HG03039 (cell line): ENCODE measurements around the gene SPDYE3.
"Not testable (repeated sequence)": the region's sequence is repeated elsewhere in the genome, so short reads cannot be mapped to it uniquely, and the experiment has no call there.

Source experiments
- ATAC-seq: cut with Tn5 transposase; IDR thresholded peaks from one replicate; pipeline ENCODE4 v1.9.1; 2021; ENCODE audit warnings: mild to moderate bottlenecking, moderate library complexity; ENCODE audit not compliant: unreplicated experiment

SPDYE3 gene

DNA sequence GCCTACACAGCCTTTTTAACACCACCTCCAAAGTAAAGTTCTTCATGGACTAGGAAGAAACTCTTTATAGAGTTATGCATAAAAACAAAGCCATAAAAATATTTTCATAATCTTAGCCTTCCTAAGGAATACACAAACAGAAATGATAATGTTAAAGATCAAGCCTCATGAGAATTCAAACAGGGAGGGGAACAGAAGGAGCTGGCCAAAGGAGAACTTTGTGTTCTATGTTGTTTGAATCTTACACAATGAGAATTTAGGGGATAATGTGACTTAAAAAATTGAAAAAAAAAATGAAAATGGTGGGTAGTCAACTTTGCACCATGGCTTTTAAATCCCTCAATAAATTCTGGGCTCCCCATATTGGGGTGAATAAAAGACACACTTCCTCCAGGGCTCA, 41.3 kb downstream of the SPDYE3 start:
- no peak for ATAC-seq

DNA sequence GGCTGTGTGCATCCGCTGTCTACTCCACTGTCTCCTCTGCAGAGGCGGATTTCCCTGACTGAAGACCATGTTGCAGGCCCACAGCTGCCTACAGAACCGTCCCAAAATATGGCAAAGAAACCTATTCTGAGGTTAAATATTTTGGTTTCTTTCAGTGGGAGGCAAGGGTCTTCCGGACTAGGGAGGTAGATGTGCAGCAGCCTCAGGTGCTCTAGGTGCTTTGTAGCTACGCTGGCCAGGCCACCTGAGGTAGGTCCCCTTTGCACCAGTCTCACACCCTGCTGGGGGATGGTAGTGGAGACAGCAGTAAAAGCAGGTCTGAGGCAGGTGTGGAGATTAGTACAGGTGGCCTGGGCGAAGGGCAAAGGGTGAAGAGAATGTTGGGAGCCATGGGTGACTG, 42.3 kb downstream of the SPDYE3 start:
- no peak for ATAC-seq

DNA sequence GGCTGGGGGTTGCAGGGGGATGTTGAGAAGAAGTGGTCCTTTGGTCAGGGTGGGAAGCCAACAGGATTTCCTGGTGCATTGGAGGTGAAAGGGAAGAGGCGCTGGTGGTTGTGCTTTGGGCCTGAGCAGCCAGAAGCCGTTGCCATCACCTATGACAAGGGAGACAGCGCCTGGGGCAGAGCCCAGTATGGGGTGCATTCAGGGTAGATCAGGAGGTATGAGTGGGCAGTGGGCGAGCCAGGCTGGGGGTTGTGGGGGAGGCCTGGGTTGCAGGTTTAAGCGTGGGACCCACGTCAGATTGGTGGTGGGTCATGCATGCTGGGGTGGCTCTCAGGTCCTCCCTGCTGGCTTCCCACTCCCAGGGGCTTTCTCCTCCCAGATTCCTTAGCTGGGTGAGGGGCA, 44.2 kb downstream of the SPDYE3 start:
- ATAC-seq = no peak

DNA sequence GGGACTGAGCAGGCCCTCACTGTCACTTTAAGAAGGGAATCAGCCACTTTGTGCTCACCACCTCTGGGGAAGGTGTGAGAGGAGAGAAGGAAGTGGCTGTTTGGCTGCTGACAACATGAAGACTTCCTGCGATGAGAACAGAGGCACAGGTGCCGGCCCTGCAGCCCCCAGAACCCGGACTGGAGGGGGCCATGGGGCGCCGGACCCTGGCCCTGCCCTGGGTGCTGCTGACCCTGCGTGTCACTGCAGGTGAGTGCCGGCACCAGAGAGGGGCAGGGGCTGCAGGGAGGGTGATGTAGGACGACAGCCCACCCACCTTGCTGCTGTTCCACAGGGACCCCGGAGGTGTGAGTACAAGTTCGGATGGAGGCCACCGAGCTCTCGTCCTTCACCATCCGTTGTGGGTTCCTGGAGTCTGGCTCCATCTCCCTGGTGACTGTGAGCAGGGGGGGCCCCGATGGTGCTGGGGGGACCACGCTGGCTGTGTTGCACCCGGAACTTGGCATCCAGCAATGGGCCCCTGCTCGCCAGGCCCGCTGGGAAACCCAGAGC, 44.8 kb downstream of the SPDYE3 start:
- ATAC-seq = not testable (repeated sequence)

DNA sequence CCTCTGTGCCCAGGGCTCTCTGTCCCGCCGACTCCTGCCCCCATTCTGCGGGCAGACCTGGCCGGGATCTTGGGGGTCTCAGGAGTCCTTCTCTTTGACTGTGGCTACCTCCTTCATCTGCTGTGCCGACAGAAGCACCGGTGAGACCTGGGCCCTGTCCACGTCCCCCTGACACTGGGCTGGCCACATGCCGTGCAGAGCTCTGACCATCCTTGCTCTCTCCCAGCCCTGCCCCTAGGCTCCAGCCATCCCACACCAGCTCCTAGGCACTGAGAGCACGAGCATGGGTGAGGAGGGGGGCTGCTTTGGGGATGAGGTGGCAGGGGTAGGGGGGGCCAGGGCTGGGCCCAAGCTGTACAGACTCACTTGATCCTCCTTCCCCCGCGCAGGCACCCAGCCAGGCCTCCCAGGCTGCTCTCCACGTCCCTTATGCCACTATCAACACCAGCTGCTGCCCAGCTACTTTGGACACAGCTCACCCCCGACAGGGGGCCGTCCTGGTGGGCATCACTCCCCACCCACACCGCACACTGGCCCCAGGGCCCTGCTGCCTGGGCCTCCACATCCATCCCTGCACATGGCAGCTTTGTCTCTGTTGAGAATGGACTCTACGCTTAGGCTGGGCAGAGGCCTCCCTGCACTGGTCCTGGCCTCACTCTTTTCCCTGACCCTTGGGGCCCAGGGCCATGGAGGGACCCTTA, 45.6 kb downstream of the SPDYE3 start:
- no peak for ATAC-seq

DNA sequence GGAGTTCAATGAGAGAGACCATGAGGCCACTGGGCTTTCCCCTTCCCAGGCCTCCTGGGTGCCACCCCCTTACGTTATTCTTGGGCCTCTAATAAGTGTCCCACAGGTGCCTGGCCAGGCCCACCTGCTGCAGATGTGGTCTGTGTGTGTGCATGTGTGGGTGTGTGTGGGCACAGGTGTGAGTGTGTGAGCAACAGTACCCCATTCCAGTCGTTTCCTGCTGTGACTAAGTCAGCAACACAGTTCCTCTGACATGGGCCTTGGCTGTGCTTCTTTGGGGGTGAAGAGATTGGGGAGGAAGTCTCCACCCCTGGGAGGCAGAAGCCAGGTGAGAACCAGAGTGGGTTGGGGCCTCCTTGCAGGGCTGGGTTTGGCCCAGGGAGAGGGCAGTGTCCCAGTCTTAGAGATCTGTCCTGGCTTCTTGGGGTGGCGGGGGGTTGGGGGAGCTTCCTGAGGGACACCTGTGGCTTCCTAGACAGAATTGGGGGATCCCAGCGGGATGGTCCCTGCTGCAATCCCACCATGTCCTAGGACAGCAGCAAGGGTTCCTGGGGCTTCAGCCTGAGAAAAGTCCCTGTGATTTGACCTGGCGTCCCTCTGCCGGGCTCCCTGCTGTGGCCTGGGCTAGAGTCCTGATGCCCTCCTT, 46.3 kb downstream of the SPDYE3 start:
- ATAC-seq = no peak

DNA sequence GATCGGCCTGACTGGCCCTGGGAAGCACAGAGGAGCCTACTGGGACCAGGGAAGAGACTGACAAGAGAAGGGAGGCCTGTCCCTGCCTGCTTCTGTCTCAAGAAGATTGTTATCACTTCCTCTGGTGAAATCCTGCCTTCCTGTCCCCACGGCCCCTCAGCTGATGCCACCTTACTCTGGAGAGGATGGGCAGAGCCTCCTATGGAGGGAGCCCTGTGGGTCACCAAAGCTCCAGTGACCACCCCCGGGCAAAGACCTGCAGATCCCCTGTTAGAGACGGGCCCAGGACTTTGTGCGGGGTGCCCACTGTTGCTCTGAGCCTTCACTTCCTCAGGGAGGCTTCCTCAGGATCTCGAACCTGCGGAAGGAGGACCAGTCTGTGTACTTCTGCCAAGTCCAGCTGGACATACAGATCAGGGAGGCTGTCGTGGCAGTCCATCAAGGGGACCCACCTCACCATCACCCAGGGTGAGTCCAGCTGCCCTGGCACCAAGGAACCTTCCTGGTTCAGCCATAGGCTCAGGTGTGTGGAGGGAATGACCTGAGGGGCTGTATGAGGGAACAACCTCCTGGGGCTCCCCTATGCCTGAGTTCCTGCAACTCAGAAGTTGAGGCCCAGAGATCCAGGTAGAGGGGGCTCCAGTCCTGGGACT, 49.0 kb downstream of the SPDYE3 start:
- ATAC-seq = no peak

DNA sequence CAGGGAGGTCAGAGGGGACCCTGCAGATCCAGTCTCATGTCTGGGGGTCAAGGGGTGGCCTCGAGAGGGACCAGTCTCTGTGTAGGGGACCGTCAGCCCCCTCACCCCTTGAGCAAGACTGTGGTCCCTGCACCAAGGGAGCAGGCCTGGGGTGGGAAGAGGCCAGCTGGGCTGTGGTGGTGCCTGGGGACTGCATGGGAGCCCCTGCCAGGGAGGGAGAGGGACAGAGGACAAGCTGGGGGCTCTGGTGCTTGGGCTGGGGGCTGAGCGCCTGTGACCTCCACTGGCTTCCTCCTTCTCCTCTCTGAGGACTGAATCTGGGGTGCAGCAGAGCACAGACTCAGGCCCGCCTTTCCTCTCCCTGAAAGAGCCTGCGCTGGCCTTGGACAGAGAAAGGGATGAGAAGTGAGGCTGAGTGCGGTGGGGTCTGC, 49.6 kb downstream of the SPDYE3 start:
- no peak for ATAC-seq

DNA sequence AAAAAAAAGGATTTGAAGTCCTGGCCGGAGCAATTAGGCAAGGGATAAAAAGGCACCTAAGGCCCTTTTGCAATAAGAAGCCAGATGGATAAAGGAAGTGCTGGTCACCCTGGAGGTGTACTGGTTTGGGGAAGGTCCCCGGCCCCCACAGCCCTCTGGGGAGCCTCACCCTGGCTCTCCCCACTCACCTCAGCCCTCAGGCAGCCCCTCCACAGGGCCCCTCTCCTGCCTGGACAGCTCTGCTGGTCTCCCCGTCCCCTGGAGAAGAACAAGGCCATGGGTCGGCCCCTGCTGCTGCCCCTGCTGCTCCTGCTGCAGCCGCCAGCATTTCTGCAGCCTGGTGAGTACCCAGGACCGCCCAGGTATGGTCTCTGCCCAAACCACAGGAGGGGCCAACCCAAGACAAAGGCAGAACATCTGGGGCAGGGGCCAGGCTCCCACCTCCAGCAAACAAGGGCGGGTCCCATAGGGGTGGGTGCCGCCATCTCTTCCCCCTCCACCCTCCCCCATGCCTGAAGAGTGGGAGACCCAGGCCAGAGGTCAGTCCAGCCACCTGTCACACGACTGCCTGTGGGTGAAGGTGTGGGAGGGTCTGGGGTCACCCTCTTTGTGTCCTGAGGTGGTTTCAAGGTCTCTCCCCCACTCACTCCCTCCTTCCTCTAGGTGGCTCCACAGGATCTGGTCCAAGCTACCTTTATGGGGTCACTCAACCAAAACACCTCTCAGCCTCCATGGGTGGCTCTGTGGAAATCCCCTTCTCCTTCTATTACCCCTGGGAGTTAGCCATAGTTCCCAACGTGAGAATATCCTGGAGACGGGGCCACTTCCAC, 50.7 kb downstream of the SPDYE3 start, which contains the start of gene PILRB:
TSS of gene PILRB (plus strand) at position 91 of the 830 bp plus-strand sequence. CDS start at position 277, 186 bp downstream.
- ATAC-seq = no peak

DNA sequence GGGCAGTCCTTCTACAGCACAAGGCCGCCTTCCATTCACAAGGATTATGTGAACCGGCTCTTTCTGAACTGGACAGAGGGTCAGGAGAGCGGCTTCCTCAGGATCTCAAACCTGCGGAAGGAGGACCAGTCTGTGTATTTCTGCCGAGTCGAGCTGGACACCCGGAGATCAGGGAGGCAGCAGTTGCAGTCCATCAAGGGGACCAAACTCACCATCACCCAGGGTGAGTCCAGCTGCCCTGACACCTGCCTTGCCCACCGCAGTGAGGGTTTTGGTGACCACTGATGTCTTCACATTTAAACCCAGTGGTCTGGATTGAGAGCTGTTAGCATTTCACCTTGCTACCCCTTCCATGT, 51.3 kb downstream of the SPDYE3 start:
- no peak for ATAC-seq

DNA sequence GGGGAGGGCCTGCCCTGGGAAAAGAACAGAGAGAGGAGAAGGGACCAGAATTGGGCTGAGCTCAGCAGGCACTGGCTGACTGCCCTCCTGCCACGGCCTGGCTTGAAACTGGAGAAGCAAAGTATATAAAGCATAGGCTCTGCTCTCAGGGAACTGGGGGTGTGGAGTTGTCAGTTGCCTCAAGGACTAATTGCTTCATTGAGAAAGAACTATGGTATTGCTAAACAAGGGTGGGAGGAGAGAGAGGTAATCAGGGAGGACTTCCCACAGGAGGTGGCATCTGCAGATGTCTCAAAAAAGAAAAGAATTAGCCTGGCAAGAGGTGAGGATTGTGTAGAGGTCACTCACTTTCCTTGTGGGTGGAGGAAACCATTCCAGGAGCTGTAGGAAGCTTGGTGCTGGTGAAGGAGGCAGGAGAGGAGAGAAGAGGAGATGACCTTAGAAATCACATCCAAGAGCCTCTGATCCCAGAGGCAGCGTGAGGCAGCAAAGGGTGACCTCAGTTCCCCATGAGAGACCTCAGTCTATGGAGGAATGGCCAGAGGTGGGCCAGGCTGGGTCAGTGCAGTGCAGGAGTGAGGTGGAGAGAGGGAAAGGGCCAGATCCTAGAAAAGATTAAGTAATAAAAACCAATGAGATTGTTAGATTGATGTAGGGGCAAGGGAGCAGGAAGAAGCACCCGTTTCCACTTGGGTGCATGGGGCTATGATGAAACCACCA, 52.8 kb downstream of the SPDYE3 start:
- ATAC-seq = no peak

DNA sequence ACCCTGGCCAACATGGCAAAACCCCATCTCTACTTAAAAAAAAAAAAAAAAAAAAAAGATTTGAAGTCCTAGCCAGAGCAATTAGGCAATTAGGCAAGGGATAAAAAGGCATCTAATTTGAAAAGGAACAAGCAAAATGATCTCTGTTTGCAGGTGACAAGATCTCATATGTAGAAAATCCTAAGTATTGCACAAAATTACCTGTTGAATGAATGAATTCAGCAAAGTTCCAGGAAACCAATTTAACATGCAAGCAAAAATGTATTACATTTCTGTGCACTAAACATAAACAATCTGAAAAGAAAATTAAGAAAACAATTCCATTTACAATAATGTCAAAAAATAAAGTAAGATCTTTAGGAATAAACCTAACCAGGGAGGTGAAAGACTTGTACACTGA, 55.6 kb downstream of the SPDYE3 start:
- ATAC-seq = no peak

DNA sequence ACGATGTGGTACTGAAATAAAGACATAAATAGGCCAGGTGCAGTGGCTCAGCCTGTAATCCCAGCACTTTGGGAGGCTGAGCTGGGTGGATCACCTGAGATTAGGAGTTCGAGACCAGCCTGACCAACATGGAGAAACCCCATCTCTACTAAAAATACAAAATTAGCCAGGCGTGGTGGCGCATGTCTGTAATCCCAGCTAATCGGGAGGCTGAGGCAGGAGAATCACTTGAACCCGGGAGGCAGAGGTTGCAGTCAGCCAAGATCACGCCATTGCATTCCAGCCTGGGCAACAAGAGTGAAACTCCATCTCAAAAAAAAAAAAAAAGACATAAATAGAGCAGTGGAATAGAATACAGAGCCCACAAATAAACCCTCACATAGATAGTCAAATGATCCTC, 56.3 kb downstream of the SPDYE3 start:
- not testable (repeated sequence) for ATAC-seq

DNA sequence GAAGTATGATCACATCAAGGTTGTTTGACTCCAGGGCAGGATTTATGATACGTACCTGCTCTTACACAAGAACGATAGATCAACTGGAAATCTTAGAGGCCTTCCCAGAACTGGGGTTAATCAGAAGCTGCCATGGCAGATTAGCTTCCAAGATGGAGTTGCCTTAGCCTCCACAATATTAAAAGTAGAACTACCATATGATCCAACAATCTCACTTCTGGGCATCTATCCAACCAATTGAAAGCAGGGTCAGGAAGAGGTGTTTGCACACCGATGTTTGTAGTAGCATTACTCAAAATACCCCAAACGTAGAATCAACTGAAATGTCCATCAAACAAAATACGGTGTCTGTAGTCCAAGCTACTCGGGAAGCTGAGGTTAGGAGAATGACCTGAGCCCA, 57.0 kb downstream of the SPDYE3 start:
- no peak for ATAC-seq

DNA sequence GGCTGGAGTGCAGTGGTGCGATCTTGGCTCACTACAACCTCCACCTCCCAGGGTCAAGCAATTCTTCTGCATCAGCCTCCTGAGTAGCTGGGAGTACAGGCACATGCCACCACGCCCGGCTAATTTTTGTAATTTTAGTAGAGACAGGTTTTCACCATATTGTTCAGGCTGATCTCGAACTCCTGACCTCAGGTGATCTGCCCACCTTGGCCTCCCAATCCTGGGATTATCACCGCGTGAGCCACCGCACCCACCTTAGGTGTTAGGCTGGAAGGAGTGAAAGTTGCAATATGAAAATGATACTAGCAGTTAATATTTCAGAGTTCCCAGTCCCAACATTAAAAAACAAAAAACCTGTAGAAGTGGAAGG, 58.5 kb downstream of the SPDYE3 start:
- not testable (repeated sequence) for ATAC-seq

DNA sequence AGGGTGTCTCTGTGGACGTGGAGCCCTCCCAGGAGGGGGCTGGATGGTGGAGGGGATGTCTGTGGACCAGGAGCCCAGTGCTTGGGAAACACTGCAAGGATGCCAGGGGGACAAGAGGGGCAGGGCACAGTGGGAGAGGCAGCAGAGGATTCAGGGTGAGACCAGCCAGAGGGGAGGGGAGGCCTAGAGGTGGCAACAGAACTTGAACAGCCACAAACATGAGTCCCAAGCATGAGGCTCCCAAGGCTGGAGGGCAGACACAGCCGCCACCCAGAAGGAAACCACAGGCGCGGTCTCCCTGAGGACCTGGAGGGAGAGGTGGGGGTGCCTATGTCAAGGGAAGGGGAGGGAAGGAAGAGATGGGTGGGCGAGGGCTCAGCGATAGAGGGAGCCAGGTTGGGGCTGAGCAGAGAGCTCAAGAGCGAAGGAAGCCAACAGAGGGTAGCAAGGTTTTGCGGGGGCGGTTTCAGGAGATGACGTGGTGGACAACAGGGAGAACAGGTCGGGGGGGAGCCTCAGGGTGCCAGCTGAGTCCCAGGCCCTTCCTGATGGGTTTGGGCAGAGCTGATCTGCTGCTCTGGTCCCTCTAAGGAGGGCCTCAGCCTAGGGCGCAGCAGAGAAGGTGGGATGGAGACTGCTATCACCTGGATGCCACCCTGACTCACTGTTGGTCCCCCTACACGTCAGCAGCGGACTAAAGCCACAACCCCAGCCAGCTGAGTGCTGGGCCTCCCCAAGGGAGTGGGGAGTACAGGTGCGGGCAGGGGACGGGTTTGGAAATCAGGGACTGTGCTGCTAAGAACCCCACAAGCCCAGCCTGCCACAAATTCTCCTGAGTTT, 59.1 kb downstream of the SPDYE3 start:
- ATAC-seq = no peak

DNA sequence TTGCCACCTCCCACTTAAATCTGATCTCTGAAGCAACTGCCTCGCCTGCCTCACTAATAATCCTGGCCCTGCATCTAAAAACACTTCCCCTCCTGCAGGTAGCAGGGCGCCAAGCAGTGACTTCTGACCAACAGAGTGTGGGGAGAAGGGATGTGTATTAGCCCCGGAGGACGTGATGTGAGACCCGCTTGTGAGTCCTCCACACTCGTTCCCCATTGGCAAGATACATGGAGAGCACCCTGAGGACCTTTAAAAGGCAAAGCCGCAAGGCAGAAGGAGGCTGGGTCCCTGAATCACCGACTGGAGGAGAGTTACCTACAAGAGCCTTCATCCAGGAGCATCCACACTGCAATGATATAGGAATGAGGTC, 59.7 kb downstream of the SPDYE3 start:
- no peak for ATAC-seq

DNA sequence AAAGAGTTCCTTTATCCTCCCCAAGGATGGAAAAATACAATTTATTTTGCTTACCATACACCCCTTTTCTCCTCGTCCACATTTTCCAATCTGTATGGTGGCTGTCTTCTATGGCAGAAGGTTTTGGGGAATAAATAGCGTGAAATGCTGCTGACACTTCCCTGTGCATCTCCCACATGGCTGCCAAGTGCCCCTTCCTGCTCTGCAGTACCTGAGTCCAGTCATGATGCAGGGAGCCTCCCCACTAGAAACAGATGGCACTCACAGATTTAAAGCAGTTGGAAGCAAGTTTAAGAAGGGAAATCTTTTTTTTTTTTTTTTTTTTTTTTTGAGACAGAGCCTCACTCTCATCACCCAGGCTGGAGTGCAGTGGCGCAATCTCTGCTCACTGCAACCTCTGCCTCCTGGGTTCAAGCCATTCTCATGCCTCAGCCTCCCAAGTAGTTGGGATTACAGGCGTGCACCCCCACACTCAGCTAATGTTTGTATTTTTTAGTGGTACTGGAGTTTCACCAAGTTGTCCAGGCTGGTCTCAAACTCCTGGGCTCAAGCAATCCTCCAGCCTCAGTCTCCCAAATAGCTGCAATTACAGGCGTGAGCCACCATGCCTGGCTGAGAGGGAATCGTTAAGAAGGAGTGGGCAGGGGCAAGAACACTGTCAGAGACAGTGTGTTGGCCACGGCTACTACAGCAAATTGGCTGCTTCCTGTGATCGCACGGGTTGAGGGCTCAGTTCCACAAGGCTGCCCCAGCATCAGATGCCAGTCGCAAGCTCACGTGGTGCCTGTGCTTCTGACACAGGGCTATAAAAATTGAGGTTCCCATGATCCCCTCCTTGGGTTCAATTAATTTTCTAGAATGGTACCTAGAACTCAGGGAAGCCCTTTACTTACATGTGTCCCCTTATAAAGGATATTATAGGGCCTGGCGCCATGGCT, 60.4 kb downstream of the SPDYE3 start:
- no peak for ATAC-seq
